HepG2 (cell line): ENCODE results near the gene PPP1R27. TPM values are rescaled to one million over a fixed set of nuclear protein-coding genes. Genes with fewer than 3 reads are reported as not detected.

Experiments
- FOXP1 ChIP-seq, 2 experiments: fragments of 450-650 bp in 1 of 2; IDR thresholded peaks; 2 replicates each; pipeline ENCODE4 v1.6.1; 2017 to 2018; ENCODE audit warnings: antibody characterized with exemption in 1 of 2
- GTF3A ChIP-seq: sonication (generic); formaldehyde crosslinking; conservative IDR thresholded peaks from 2 replicates; pipeline ENCODE4 v1.4.0; 2020; ENCODE audit warnings: mild to moderate bottlenecking, missing genetic modification reagents
- HNF4A ChIP-seq: sonication (generic); formaldehyde crosslinking; IDR thresholded peaks from 2 replicates; pipeline ENCODE4 v1.4.0; 2020; ENCODE audit warnings: missing genetic modification reagents
- KDM5B ChIP-seq: sonication (generic); formaldehyde crosslinking; IDR thresholded peaks from 2 replicates; pipeline ENCODE4 v1.4.0; 2020; ENCODE audit warnings: missing genetic modification reagents, mild to moderate bottlenecking, borderline replicate concordance
- TRIM24 ChIP-seq: sonication (generic); formaldehyde crosslinking; IDR thresholded peaks from 2 replicates; pipeline ENCODE4 v1.8.0; 2022; ENCODE audit warnings: mild to moderate bottlenecking, missing genetic modification reagents
- ZFP41 ChIP-seq: sonication (generic); formaldehyde crosslinking; IDR thresholded peaks from 2 replicates; pipeline ENCODE4 v1.4.0; 2020; ENCODE audit warnings: mild to moderate bottlenecking, missing genetic modification reagents, borderline replicate concordance
- ZFYVE20 ChIP-seq: sonication (generic); formaldehyde crosslinking; IDR thresholded peaks from 2 replicates; pipeline ENCODE4 v1.8.0; 2023; ENCODE audit warnings: low read depth, mild to moderate bottlenecking, moderate library complexity, missing genetic modification reagents, borderline replicate concordance
- ZNF17 ChIP-seq: sonication (generic); formaldehyde crosslinking; IDR thresholded peaks from 2 replicates; pipeline ENCODE4 v1.5.0; 2020; ENCODE audit warnings: mild to moderate bottlenecking, missing genetic modification reagents
- ZNF34 ChIP-seq: sonication (generic); formaldehyde crosslinking; IDR thresholded peaks from 2 replicates; pipeline ENCODE4 v1.4.0; 2020; ENCODE audit warnings: mild to moderate bottlenecking, missing genetic modification reagents, borderline replicate concordance
- ZNF501 ChIP-seq: sonication (generic); formaldehyde crosslinking; IDR thresholded peaks from 2 replicates; pipeline ENCODE4 v1.5.1; 2020; ENCODE audit warnings: mild to moderate bottlenecking, moderate library complexity, missing genetic modification reagents
- ZNF720 ChIP-seq: sonication (generic); formaldehyde crosslinking; IDR thresholded peaks from 2 replicates; pipeline ENCODE4 v1.4.0; 2020; ENCODE audit warnings: missing genetic modification reagents
- ZNF780A ChIP-seq: sonication (generic); formaldehyde crosslinking; IDR thresholded peaks from 2 replicates; pipeline ENCODE4 v1.8.0; 2022; ENCODE audit warnings: mild to moderate bottlenecking, missing genetic modification reagents, moderate library complexity
- ZNF790 ChIP-seq: sonication (generic); formaldehyde crosslinking; IDR thresholded peaks from 2 replicates; pipeline ENCODE4 v1.8.0; 2022; ENCODE audit warnings: missing genetic modification reagents, mild to moderate bottlenecking, borderline replicate concordance
- ZNF878 ChIP-seq: sonication (generic); formaldehyde crosslinking; IDR thresholded peaks from 2 replicates; pipeline ENCODE4 v1.8.1; 2023; ENCODE audit warnings: mild to moderate bottlenecking, missing genetic modification reagents, moderate library complexity
- ZNF883 ChIP-seq: sonication (generic); formaldehyde crosslinking; IDR thresholded peaks from 2 replicates; pipeline ENCODE4 v1.5.1; 2020; ENCODE audit warnings: mild to moderate bottlenecking, missing genetic modification reagents; ENCODE audit errors: not compliant biosample characterization
- ZSCAN25 ChIP-seq: sonication (generic); formaldehyde crosslinking; IDR thresholded peaks from 2 replicates; pipeline ENCODE4 v1.8.0; 2022; ENCODE audit warnings: mild to moderate bottlenecking, missing genetic modification reagents
- polyA plus RNA-seq, 8 experiments: library from polyadenylated mRNA; depleted of rRNA in 3 of 8; stranded (reverse) in 7 of 8; unstranded in 1 of 8; fragments of >200 nt; fragmentation: Illumina TruSeq in 4 of 8; extraction: Trizol in 4 of 8; gene quantifications; 2 replicates each; pipeline versions ENCODE4 v1.2.1 to v1.2.3, GENCODE V29; 2011 to 2016; ENCODE audit warnings: low read depth in 4 of 8, missing spikeins in 1 of 8, mixed read lengths in 1 of 8; ENCODE audit not compliant: insufficient read depth in 1 of 8
- total RNA-seq, 5 experiments: library from RNA; depleted of rRNA; stranded (reverse); fragments of >200 nt; fragmentation: Illumina TruSeq; extraction: Trizol; gene quantifications; 2 replicates each; pipeline ENCODE4 v1.2.3, GENCODE V29; 2016; ENCODE audit warnings: low read depth in 1 of 5
- TF ChIP-seq, protein P1 (sequence below): sonication (generic); formaldehyde crosslinking; IDR thresholded peaks from 2 replicates; pipeline ENCODE4 v1.9.0; 2022; ENCODE audit warnings: low read depth, missing genetic modification reagents
- TF ChIP-seq, protein P2 (sequence below): IDR thresholded peaks from 2 replicates; pipeline ENCODE4 v1.6.1; 2016; ENCODE audit warnings: mild to moderate bottlenecking, missing biosample characterization, missing genetic modification reagents
- TF ChIP-seq, protein P3 (sequence below): IDR thresholded peaks from 2 replicates; pipeline ENCODE4 v1.6.1; 2012; ENCODE audit warnings: inconsistent platforms
- TF ChIP-seq, protein P4 (sequence below): IDR thresholded peaks from 2 replicates; pipeline ENCODE4 v1.6.1; 2018; ENCODE audit warnings: missing genetic modification reagents
- TF ChIP-seq, protein P5 (sequence below): sonication (generic); formaldehyde crosslinking; IDR thresholded peaks from 2 replicates; pipeline ENCODE4 v1.4.0; 2020; ENCODE audit warnings: missing genetic modification reagents
- TF ChIP-seq, protein P6 (sequence below): sonication (generic); formaldehyde crosslinking; IDR thresholded peaks from 2 replicates; pipeline ENCODE4 v1.4.0; 2020; ENCODE audit warnings: mild to moderate bottlenecking, missing genetic modification reagents
- TF ChIP-seq, protein P7 (sequence below): sonication (generic); formaldehyde crosslinking; IDR thresholded peaks from 2 replicates; pipeline ENCODE4 v1.4.0; 2020; ENCODE audit warnings: missing genetic modification reagents

PPP1R27 gene
- total and polyA plus RNA-seq, 2 of the 13 experiments (the other 11 are each of a cell fraction or from before 2014, with no cell fraction given): 0.17 to 1.00 TPM

DNA sequence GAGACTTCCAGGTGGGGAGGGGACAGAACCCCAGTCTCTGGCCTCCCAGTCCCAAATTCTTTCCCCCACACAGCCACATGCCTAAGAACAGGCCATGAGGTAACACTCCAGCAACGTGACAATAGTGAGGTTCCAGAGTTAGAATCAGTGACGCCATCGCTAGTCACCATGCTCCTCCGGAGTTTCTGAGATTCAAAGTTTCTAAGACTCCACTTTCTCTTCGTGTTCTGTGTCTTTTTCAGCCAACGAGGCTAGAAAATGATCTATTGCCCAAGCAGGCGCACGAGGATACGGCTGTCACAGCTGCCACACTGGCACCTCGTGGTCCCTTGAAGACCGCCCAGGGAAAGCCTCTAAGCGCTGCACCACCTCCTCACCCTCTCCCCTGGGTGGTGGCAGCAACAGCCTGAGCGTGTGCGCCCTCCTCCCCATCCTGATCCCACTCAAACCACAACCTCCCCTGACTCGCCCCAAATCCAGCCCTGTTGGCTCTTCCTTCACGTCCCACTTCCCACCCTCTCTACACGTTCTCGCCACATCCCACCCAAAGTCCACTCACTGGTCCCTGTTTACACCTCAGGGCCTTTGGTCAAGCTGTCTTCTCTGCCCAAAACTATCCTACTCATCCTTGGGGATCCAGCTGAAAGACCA is 2.8 kb downstream of the PPP1R27 start (continued):
- TF ChIP-seq, protein P1, sequence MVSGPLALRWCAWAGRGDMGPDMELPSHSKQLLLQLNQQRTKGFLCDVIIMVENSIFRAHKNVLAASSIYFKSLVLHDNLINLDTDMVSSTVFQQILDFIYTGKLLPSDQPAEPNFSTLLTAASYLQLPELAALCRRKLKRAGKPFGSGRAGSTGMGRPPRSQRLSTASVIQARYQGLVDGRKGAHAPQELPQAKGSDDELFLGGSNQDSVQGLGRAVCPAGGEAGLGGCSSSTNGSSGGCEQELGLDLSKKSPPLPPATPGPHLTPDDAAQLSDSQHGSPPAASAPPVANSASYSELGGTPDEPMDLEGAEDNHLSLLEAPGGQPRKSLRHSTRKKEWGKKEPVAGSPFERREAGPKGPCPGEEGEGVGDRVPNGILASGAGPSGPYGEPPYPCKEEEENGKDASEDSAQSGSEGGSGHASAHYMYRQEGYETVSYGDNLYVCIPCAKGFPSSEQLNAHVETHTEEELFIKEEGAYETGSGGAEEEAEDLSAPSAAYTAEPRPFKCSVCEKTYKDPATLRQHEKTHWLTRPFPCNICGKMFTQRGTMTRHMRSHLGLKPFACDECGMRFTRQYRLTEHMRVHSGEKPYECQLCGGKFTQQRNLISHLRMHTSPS (CRISPR knock-in tag): peak; percentile 51; the same call in 1 of the 2 replicates
- TF ChIP-seq ZNF34 (CRISPR knock-in tag): no peak
- TF ChIP-seq KDM5B: peak; percentile 66; the same call in 1 of the 2 replicates
- peak; percentile 83 for TF ChIP-seq ZNF883 (CRISPR knock-in tag)
- TF ChIP-seq, protein P2, sequence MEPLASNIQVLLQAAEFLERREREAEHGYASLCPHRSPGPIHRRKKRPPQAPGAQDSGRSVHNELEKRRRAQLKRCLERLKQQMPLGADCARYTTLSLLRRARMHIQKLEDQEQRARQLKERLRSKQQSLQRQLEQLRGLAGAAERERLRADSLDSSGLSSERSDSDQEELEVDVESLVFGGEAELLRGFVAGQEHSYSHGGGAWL (CRISPR knock-in tag): no peak
- no peak for TF ChIP-seq ZNF720 (CRISPR knock-in tag)
- TF ChIP-seq, protein P3, sequence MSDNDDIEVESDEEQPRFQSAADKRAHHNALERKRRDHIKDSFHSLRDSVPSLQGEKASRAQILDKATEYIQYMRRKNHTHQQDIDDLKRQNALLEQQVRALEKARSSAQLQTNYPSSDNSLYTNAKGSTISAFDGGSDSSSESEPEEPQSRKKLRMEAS: peak; percentile 83
- no peak for TF ChIP-seq ZNF780A (CRISPR knock-in tag)
- TF ChIP-seq, protein P4, sequence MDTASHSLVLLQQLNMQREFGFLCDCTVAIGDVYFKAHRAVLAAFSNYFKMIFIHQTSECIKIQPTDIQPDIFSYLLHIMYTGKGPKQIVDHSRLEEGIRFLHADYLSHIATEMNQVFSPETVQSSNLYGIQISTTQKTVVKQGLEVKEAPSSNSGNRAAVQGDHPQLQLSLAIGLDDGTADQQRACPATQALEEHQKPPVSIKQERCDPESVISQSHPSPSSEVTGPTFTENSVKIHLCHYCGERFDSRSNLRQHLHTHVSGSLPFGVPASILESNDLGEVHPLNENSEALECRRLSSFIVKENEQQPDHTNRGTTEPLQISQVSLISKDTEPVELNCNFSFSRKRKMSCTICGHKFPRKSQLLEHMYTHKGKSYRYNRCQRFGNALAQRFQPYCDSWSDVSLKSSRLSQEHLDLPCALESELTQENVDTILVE (CRISPR knock-in tag): no peak
- 0 out of 2 replicates have a peak, but pooled peaks have one; percentile 31 for TF ChIP-seq ZNF501 (CRISPR knock-in tag)
- TF ChIP-seq, protein P5, sequence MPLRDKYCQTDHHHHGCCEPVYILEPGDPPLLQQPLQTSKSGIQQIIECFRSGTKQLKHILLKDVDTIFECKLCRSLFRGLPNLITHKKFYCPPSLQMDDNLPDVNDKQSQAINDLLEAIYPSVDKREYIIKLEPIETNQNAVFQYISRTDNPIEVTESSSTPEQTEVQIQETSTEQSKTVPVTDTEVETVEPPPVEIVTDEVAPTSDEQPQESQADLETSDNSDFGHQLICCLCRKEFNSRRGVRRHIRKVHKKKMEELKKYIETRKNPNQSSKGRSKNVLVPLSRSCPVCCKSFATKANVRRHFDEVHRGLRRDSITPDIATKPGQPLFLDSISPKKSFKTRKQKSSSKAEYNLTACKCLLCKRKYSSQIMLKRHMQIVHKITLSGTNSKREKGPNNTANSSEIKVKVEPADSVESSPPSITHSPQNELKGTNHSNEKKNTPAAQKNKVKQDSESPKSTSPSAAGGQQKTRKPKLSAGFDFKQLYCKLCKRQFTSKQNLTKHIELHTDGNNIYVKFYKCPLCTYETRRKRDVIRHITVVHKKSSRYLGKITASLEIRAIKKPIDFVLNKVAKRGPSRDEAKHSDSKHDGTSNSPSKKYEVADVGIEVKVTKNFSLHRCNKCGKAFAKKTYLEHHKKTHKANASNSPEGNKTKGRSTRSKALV (CRISPR knock-in tag): no peak
- TF ChIP-seq ZSCAN25 (CRISPR knock-in tag): 0 out of 2 replicates have a peak, but pooled peaks have one; percentile 38
- TF ChIP-seq ZFYVE20 (CRISPR knock-in tag): no peak
- TF ChIP-seq, protein P6, sequence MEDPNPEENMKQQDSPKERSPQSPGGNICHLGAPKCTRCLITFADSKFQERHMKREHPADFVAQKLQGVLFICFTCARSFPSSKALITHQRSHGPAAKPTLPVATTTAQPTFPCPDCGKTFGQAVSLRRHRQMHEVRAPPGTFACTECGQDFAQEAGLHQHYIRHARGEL (CRISPR knock-in tag): no peak
- TF ChIP-seq ZNF17 (CRISPR knock-in tag): no peak
- no peak for TF ChIP-seq GTF3A (CRISPR knock-in tag)
- TF ChIP-seq, protein P7, sequence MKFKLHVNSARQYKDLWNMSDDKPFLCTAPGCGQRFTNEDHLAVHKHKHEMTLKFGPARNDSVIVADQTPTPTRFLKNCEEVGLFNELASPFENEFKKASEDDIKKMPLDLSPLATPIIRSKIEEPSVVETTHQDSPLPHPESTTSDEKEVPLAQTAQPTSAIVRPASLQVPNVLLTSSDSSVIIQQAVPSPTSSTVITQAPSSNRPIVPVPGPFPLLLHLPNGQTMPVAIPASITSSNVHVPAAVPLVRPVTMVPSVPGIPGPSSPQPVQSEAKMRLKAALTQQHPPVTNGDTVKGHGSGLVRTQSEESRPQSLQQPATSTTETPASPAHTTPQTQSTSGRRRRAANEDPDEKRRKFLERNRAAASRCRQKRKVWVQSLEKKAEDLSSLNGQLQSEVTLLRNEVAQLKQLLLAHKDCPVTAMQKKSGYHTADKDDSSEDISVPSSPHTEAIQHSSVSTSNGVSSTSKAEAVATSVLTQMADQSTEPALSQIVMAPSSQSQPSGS (CRISPR knock-in tag): 0 out of 2 replicates have a peak, but pooled peaks have one; percentile 10
- no peak for TF ChIP-seq TRIM24 (CRISPR knock-in tag)
- no peak for TF ChIP-seq ZFP41 (CRISPR knock-in tag)
- no peak for TF ChIP-seq ZNF790 (CRISPR knock-in tag)
- TF ChIP-seq ZNF878 (CRISPR knock-in tag): no peak
- TF ChIP-seq HNF4A: no peak
- TF ChIP-seq FOXP1 (IDR thresholded peaks at IDR 0.05): no peak
- TF ChIP-seq FOXP1 (CRISPR knock-in tag; IDR thresholded peaks at IDR 0.05): no peak
